ENCODE results near the gene CELA2A. TPM values are rescaled to one million over a fixed set of nuclear protein-coding genes. Genes with fewer than 3 reads are reported as not detected.

CELA2A gene
- polyA plus RNA-seq, 1 of the 3 experiments (the other 2 are of a cell fraction) = not detected

GRCh38 chr1:15445390-15446122, 11.0 kb upstream of the CELA2A start:
- POLR2A ChIA-PET = no interaction called here
- CTCF ChIA-PET = interaction anchor here (1.4 kb wide), 1 partner anchor 14 kb away, joined by 7 read pairs; no protein-coding TSS in a partner anchor

More at GRCh38 chr1:15445390-15446122, 11.0 kb upstream of the CELA2A start:
- no peak for DNase-seq
- Histone ChIP-seq H3K79me2 (ENCODE audit: insufficient read depth) (no peaks in the 10 kb centered on the region), H4K20me1 (ENCODE audit: insufficient read depth) (no peaks in the 10 kb centered on the region), H3K9ac (no peak overlapping the region), H3F3A (replicated peaks; ENCODE audit: insufficient read depth) (peaks cover 3% of the 10 kb centered on the region), H3K9me2 (no peaks in the 10 kb centered on the region), H3K4me2 (no peak overlapping the region), H3K4me3 (ENCODE audit: low read depth in 2 of 2, low read length in 1 of 2) (no peak overlapping the region), H2AFZ (ENCODE audit: low read depth) (no peak overlapping the region), H3K9me3 (no peaks in the 10 kb centered on the region), H3K4me1 (ENCODE audit: control insufficient read depth in 1 of 2, insufficient read depth in 2 of 2, low read depth in 1 of 2, low read length in 1 of 2) (peaks cover 0 to 3% of the 10 kb centered on the region in 2 experiments; a peak in 1 of 4 replicates), H3K27me3 (ENCODE audit: insufficient read depth) (no peaks in the 10 kb centered on the region), H3K27ac (ENCODE audit: low read depth in 2 of 2, low read length in 1 of 2) (no peak overlapping the region), H3K36me3 (replicated peaks in 1 of 2; ENCODE audit: control insufficient read depth in 1 of 2, insufficient read depth in 2 of 2, low read length in 1 of 2) (no peaks in the 10 kb centered on the region)
- TF ChIP-seq MEF2A (IDR thresholded peaks at IDR 0.05; ENCODE audit: borderline replicate concordance, low read depth) (no peak), REST (IDR thresholded peaks at IDR 0.05; ENCODE audit: low read depth, low read length) (no peak), YY1 (IDR thresholded peaks at IDR 0.05; ENCODE audit: low read depth) (no peak), RAD21 (IDR thresholded peaks at IDR 0.05; ENCODE audit: low read length) (no peak), FOSL2 (IDR thresholded peaks at IDR 0.05; ENCODE audit: borderline replicate concordance, low read depth) (no peak), PBX3 (IDR thresholded peaks at IDR 0.05) (no peak), NFIC (IDR thresholded peaks at IDR 0.05; ENCODE audit: borderline replicate concordance) (no peak), SIN3A (IDR thresholded peaks at IDR 0.05; ENCODE audit: borderline replicate concordance, low read depth, low read length) (no peak), TCF12 (IDR thresholded peaks at IDR 0.05) (no peak), ELF1 (IDR thresholded peaks at IDR 0.05) (no peak), FOXJ3 (CRISPR knock-in tag; IDR thresholded peaks at IDR 0.05) (no peak), CHD2 (IDR thresholded peaks at IDR 0.05; ENCODE audit: low read length, partially characterized antibody) (no peak), FOXM1 (IDR thresholded peaks at IDR 0.05; ENCODE audit: low read depth) (no peak), IRF3 (IDR thresholded peaks at IDR 0.05; ENCODE audit: low read depth, low read length) (no peak), EZH2phosphoT487 (IDR thresholded peaks at IDR 0.05; ENCODE audit: borderline replicate concordance, low read depth) (no peak)
- 85% methylated on average over 10 of the region's 14 CpGs for WGBS (ENCODE audit: low lambda C conversion rate)

All from SK-N-SH (cell line).